Measurements from ENCODE around the gene C1RL.
A peak's percentile ranks its signal among the peaks of the same experiment; 100 is the strongest.

C1RL gene

DNA sequence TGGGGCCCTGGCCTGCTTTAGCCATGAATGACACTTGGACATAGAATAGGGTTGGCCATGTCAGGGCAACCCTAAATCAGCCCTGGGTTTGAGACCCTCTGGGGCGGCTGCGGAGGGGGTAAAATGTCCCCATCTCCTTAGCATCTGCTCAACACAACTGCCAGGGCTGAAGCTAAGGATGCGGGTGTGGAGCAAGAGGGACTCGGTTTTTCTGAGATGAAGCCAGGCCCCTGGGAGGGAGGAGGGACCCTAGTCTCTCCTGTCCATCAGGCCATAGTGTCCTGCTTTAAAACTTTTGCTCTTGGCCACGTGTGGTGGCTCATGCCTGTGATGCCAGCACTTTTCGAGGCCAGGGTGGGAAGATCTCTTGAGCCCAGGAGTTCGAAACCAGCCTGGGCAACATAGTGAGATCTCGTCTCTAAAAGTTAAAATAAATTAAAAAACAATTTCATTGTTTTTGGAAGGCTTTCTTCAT lies 16.0 kb downstream of the C1RL start:
- DNase-seq (ENCODE audit: low read depth in 2 of 2): no peak

DNA sequence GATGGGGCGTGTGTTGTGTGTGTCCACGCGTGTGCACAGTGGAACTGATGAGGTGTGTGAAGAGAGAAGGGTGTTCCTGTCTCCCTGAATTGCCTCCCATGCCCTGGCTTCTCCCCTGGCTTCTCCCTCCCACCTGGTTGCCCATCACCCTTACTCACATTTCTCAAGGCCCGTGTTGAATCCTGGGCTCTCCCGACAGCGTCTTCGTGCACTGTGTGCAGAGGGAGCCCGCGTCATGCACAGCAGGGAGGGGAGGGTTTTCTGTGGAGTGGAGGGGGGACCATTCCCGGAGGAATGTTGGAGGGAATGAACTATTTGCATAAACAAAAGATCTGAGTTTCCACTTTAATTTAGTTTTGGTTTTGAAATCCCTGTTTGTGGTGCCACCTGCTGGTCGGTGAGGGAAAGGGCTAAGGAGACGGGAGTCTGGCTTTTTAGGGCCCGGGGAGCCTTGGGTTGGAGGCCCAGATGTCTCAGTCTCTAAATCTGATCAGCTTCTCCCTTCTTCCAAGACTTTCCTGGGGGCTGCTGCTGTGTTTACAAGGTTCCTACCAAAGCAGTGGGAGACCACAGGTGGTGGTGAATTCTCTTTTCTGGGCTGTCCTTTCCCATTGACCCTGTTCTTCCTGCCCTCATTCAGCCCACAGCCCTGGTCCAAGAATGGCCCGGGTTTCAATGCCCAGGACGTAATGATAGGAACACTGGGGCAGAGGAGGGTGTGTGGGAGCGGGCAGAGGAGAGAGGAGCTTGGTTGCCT lies 16.6 kb downstream of the C1RL start, which contains the start of gene C1R:
TSS of gene C1R (minus strand) at position 217 of the 757 bp plus-strand sequence. CDS start at position 160, 57 bp downstream.
- peak; percentile 36 to 49 for DNase-seq (ENCODE audit: low read depth in 2 of 2)

DNA sequence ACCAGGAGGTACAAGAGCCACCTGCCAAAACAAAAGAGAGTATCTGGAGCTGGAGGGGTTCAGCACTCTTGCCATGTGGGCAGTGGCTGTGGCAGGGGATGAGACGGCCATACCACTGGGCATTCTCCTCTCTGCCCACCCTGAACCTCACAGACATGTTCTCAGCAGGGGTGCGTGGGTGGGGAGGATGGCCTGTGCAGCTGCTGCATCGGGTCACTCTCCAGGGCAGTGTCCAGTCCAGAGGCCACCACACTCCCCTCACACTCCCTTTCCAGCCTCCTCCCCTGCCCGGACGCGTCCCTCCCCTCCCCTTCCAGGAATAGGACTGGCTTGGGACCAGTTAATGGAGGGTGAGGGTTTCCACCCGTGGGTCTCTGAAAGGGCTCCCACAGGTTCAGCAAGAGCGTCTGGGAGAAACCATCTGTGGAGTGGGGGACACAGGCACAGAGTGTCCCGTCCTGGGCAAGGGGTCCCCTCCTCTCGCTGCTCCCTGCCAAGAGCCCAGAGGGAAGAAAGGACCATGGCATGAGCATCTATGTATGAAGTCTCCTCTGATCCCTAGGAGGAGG lies 17.3 kb downstream of the C1RL start:
- no peak for DNase-seq (ENCODE audit: low read depth in 2 of 2)

DNA sequence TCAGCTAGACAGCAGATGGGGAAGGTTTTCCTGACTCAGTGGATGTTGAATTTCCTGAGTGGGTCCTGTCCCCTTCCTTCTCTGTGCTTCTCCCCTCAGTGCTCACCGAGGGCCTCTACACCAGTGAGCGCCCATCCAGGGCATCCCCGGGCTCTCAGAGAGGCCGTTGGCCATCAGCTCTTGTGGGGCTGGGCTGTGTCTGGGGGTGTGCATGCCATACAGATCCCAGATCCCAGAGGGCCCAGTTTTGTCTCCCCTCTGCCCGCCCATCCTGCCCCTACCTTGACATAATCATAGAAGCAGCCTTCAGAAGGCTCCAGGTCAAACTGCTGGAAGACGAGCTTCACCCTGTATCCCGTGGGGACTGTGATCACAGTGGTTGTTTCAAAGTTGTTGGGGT lies 17.8 kb downstream of the C1RL start:
- DNase-seq (ENCODE audit: low read depth in 2 of 2): no peak

DNA sequence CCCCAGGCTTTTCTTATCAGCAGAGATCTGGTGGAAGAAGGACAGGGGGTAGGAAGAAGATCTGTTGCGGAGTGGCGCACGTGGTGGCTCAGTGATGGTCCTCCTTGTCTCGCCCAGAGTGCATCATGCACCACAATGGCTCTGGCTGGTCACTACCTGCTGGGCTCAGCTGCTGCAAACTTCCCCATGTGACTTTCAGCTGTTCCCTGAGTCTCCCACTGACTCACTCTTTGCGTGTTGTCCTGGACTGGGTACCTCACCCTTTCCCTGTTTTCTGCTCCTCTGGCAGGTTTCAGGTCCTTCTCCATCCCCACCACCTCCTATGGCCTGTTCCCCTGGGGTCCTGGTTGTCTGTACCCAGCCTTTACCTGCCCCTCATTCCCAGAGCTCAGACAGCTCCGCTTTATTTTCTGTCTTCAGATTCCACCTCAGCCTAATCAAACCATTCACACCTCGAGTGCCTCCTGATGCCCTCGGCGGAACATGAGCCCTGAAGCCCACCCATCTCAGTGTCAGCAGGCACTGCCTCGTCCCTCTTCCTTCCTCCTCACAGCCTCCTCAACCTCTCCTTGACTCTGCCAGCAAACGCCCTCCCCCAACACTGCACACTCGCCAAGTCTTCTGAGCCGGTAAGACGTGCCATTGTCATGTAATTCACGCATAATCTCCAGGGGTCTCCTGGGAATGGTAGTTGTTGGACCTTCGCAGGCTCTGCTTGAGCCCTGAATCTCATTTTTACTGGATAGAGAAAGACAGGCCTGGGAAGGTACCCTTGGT lies 18.6 kb downstream of the C1RL start:
- DNase-seq (ENCODE audit: low read depth in 2 of 2): no peak

DNA sequence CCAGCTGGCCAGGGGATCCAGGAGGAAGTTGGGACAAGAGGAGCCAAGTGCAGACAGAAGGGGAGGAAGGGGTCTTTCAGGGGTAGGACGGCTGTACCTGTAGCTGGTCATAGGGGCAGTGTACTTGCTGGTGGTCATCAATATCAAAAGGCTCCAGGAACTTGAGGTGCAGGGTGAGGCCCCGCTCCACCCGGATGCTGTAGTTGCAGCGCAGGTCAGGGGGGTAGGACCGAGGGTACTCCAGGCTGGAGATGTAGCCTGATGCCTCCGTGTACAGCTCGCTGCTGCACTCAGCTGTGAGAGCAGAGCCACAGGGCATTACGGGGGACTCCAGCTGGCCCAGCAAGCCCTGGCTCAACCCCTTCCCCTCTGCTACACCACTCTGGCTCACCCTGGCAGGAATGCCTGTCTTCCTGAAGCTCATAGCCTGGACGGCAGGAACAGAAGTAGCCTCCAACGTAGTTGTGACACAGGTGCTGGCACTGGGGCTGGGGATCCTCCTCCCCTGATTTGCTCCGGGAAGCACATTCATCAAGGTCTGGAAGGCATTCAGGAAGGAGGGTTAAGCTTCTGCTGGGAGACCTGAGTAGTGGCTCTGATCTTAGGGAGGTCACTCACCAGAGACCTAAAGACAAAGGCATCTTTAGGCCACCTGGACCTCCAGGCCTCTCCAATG lies 19.7 kb downstream of the C1RL start:
- DNase-seq (ENCODE audit: low read depth in 2 of 2): no peak

DNA sequence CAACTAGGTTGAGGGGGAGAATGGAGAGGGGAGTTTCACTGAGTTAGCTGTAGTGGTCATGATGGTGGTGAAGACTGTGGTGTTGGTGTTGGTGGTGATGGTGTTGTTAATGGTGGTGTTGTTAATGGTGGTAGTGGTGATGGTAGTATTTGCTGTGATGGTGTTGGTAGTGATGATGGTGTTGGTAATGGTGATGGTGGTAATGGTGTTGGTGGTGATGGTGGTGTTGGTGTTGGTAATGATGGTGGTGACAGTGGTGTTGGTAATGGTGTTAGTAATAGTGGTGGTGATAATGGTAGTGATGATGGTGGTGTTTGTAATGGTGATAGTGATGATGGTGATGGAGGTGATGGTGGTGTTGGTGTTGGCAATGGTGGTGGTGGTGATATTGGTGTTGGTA lies 25.9 kb downstream of the C1RL start:
- DNase-seq (ENCODE audit: low read depth in 2 of 2): no peak

DNA sequence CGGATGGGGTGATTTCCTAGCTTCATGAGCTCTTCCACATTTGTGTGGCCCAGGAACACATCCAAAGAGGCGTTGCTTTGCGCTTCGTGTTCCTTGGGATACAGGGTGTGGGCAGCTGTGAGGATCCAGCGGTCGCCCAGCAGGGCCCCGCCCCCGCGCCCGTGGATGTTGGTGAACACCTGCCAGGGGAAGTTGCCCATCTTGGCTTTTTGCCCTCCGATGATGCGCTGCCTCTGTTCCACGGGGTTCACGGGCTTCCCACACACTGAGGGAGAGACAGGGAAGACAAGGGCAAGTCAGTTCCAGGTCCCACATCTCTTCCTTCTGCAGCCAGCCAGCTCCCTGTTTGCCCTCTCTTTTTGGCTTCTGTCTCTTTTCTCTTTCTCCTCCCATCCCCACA lies 28.0 kb downstream of the C1RL start:
- DNase-seq (ENCODE audit: low read depth in 2 of 2): no peak

DNA sequence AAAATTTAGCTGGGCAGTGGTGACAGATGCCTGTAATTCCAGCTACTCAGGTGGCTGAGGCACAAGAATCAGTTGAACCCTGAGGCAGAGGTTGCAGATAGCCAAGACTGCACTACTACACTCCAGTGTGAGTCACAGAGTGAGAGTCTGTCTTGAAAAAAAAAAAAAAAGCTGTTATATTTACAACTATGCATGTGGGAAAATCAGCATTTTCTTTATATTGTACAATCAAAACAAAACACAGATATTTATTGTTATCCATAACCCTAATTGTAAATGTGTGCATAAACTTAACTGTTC lies 29.2 kb downstream of the C1RL start:
- DNase-seq (ENCODE audit: low read depth in 2 of 2): no peak

DNA sequence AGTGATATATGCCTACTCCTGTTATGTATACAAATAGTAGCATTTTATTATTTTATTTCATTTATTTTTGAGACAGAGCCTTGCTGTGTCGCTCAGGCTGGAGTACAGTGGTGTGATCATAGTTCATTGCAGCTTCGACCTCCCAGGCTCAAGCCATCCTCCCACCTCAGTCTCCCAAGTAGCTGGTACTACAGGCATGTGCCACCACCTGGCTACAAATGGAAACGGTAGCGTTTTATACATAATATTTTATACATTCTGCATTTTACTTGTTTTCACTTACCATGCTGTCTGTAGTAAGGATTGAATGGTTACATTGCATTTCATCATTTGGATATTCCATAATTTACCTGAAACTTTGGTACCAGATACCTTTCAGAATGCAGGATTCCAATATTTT lies 30.9 kb downstream of the C1RL start:
- no peak for DNase-seq (ENCODE audit: low read depth in 2 of 2)

DNA sequence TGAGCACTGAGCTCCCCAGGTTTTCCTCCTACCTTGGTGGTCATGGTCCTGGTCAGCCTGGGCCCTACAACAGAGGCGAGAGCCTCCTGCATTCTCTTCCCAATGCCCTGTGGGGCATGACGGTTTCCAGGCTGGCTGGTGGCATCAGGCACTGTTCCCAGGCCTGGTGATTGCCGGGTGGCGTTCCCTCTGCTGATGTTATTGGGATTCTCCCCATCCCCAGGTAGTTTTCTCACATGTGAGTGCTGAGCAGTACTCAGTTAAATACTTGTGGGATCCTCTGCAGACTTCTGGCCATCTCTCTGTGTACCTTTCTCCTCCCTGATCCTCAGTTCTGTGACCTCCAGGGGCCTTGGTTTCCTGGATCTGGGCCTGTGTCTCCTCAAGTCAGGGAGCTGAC lies 32.5 kb downstream of the C1RL start:
- no peak for DNase-seq (ENCODE audit: low read depth in 2 of 2)

DNA sequence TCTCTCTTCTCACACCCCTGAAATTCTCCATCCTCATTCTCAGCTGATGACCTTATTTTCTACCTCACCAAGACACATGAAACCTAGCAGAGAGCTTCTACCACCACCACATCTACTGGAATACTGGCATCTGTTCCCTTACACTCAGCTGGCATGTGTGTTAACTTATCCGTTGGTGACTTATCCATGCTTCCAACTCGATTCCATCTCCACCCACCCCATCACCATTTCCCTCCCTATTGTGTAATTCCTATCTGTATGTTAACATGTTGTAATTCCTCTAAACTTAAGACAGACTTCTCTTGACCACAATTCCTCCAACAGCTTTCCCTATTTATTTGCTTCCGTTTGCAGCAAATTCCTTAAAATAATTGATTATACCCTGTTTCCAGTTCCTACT lies 33.1 kb downstream of the C1RL start:
- DNase-seq (ENCODE audit: low read depth in 2 of 2): no peak

DNA sequence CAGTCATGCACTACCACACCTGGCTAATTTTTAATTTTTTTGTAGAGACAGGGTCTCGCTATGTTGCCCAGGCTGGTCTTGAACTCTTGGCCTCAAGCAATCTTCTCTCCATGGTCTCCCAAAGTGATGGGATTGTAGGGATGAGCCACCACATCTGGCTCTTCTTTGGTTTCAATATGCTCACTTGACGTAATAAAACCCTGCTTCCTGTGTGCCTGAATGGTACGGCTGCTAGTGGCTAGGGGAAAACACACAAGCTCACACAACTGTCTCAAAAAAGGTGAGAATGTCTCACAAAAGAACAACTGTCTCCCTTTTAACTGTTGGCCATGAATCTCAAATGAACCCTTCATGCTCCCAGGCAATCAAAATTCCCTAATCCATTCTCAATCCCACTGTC lies 33.5 kb downstream of the C1RL start:
- DNase-seq (ENCODE audit: low read depth in 2 of 2): no peak

DNA sequence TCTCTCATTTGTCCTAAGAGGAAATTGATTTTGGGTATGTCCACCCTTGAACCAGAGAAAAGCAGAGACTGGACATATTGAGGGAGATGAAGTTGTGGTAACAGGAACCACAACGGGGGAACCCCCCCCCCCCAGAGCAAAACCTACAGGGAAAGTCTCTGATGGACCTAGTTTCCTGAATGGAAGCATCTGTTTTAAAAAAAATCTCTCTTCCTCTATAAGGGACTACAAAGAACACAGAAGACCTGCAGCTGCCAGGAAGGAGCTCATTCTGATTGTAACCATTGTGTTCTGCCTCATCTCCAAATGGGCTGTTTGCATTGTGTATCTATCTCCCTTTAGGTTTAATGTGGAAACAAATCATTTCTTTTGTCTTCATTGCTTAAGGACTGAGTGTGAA lies 35.1 kb downstream of the C1RL start:
- DNase-seq (ENCODE audit: low read depth in 2 of 2): no peak

DNA sequence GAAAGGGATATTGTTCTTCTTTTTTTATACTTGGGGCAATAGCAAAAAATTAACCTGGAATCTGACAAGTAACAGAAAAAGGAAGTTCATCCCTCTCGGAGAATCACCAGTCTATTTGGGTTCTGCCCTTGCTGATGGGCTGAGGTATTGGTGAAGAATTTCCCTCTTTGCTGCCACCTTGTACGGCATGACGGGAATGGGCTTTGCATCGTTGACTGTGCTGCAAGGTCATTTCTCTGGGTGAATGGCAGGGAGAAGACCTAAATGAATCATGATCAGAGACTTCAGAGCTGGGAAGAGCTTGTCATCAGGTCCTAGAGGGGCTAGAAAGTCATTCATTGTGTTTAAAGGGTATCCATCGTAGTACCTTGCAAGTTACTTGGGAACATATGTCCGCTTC lies 36.5 kb downstream of the C1RL start:
- no peak for DNase-seq (ENCODE audit: low read depth in 2 of 2)

DNA sequence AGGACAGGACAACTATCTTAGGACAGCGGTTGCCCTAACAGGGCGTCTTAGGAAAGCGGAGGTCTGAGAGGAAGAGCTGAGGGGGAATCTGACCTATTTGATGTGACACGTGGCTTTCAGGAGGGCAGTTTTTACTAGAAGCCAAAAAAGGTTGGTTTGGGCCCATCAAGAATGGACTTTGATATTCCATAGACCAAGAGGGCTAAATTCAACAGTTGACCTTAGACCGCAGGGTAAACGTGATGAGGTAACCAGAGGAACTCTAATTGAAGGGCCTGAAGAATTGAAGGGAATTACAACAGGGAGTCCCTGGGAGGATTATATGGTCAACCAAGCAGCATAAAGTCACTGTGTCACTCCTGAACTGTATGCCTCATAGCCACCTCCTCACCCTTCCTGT lies 37.0 kb downstream of the C1RL start:
- DNase-seq (ENCODE audit: low read depth in 2 of 2): no peak

DNA sequence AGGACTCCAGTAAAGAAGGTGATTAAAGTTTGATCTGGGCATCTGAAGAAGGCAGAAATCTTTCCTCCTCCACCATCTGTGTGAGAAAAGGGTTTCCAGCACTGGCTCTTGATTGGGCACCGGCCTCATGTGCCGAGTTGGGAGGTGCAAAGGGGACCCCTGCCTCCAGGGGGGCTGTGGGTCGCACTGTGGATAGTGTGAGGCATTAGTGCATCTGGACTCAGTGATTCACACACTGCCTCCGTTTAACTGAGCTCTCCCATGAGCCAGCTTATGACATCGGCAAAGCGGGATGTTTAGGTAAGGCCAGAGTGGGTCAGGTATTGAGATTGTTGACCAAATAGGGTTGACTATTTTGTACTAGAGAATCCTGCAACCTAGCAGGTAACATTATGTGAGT lies 39.6 kb downstream of the C1RL start:
- DNase-seq (ENCODE audit: low read depth in 2 of 2): no peak

DNA sequence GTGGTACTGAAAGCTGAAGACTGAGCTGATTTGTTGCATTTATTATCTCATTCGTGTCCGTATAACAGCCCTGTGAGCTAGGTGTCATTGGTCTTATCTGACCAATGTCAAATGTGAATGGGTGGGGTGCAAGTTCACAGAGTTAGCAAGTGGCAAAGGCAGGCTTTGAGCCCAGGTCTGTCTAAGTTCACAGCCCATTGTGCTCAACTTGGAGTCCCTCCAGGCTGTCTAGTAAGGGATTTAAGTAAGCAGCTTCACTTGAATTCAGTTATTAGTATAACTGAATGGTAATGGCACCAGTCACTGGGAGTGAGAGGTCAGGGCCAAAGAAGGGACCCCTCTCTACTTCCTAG lies 40.0 kb downstream of the C1RL start:
- DNase-seq (ENCODE audit: low read depth in 2 of 2): no peak

DNA sequence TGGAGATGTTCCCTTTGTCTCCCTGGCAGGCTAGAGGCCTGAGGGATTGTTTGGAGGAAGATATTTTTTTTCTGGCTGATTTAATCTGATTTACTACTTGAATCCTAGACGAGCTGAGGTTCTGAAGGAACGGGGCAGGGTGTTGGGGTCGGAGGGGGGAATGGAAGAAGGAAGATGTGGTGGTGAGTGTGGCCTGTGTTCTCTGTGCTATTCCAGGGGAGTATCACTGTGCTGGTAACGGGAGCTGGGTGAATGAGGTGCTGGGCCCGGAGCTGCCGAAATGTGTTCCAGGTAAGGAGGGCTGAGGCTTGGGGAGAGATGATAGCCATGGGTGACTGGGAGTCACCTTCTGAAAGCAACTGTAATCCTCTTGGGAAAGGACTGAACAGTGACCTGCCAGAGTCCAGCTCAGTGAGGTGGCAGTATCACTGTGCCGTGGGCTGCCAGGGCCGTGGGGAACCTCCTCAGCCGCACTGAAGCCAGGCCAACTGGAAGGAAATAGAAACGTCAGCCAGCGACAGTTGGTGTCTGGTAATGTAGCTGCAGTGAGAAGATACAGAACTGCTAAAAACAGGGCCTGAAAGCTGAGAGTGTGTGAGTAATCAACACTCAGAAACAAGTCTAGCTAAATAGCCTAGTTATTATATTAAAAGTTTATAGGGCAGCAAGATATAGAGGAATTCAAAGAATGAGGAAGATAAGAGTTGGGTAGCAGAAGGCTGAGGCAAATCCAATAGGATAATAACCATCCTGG lies 40.6 kb downstream of the C1RL start:
- DNase-seq (ENCODE audit: low read depth in 2 of 2): no peak

DNA sequence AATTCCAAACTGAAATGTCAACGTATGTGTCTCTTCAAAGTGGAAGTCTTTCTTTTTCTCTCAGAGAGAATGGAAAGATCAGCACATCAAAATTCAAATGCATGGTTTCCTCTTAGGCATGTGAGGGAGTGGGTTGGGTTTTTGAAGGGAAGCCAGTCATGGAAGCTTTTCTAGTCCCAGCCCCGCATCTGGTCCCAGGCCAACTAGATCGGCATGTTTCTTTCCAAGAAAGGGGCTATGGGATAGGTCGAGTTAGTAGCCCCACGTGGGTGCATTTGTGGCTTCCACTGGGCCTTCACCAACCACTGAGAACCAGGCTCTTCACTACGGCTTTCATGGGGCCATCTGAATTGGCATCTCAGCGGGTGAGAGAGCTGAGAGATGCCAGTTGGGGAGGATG lies 41.9 kb downstream of the C1RL start:
- no peak for DNase-seq (ENCODE audit: low read depth in 2 of 2)

DNA sequence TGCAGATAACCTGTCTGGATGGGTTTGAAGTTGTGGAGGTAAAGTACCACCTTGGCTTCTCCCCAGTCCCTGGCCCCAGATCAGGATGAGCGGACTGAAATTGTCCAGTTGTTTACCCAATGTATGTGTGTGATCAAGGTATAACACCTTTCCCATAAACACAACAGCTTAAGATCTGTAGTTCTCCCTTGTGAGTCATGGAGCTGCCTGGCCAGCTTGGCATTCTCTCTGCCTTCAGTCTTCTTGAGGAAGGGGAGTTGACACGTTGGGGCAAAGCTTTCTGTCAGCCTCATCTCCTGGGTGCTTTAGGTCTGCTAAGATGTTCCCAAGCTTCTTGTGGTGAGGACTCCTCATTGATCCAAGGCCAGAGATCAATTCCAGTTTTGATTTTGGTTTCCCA lies 42.4 kb downstream of the C1RL start:
- no peak for DNase-seq (ENCODE audit: low read depth in 2 of 2)

DNA sequence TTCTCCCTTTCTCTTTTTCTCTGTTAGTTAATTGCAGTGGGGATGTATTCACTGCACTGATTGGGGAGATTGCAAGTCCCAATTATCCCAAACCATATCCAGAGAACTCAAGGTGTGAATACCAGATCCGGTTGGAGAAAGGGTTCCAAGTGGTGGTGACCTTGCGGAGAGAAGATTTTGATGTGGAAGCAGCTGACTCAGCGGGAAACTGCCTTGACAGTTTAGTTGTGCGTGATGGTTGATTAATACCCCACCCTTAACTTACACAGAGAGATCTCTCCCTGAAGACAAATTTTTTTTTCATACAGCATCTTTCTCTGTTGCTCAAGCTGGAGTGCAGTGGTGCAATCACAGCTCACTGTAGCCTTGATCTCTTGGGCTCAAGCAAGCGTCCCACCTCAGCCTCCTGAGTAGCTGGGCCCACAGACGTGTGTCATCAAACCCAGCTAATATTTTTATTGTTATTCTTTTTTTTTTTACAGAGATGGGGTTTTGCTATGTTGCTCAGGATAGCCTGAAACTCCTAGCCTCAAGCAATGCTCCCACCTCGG lies 43.9 kb downstream of the C1RL start:
- DNase-seq (ENCODE audit: low read depth in 2 of 2): no peak

Measured in stimulated activated CD8-positive, alpha-beta memory T cell treated with anti-CD3 and anti-CD28 coated beads, Interleukin-2, amount 100 ng/mL, for 48 hours (primary cell).